A549 (cell line): ENCODE data around the gene NQO2. TPM values are rescaled to one million over a fixed set of nuclear protein-coding genes. Genes with fewer than 3 reads are reported as not detected.

Experiments used
- ATAC-seq, 2 experiments: fragments of 200-7000 bp in 1 of 2; fragments of >200 bp in 1 of 2; cut with Nextera tagmentation in 1 of 2; cut with Tn5 transposase in 1 of 2; 3 replicates each; pipeline versions ENCODE4 v1.8.0 to v1.9.1; 2018 to 2020; ENCODE audit warnings: mild to moderate bottlenecking in 1 of 2, moderate library complexity in 1 of 2
- CTCF ChIA-PET: fragments of 300-600 bp; sonication (Branson Sonifier 250); formaldehyde crosslinking; extraction: SDS; loops from one replicate; lab custom pipeline; 2021; ENCODE audit warnings: antibody characterized with exemption, inconsistent platforms; lab: Yijun Ruan, JAX
- POLR2A ChIA-PET: fragments of 350-600 bp; formaldehyde crosslinking; extraction: SDS; loops from one replicate; lab custom pipeline; 2021; ENCODE audit warnings: antibody characterized with exemption, inconsistent platforms; lab: Yijun Ruan, JAX
- DNase-seq, 2 experiments: peaks; one replicate each; pipeline versions ENCODE4 v3.0.0 to v3.0.0-alpha.2; 2011 to 2016; ENCODE audit warnings: low read depth in 1 of 2, low spot score in 1 of 2
- FAIRE-seq: peaks from 2 replicates; lab custom pipeline; 2011; peaks lifted over from hg19 to GRCh38; lab: Jason Lieb, UNC
- H3K27ac ChIP-seq, 2 experiments: fragments of >200 bp; sonication (Bioruptor Twin); formaldehyde crosslinking; 3 replicates each; pipeline ENCODE4 v1.5.1; 2016 to 2017
- H3K4me1 ChIP-seq: fragments of >200 bp; sonication (Bioruptor Twin); formaldehyde crosslinking; 3 replicates; pipeline ENCODE4 v1.6.1; 2016
- H3K4me2 ChIP-seq: fragments of >200 bp; sonication (Bioruptor Twin); formaldehyde crosslinking; 3 replicates; pipeline ENCODE4 v1.6.1; 2016
- H3K4me3 ChIP-seq: fragments of >200 bp; sonication (Bioruptor Twin); formaldehyde crosslinking; 3 replicates; pipeline ENCODE4 v1.5.1; 2016
- H3K9me3 ChIP-seq: fragments of >200 bp; sonication (Bioruptor Twin); formaldehyde crosslinking; 3 replicates; pipeline ENCODE4 v1.6.1; 2016
- CBX8 ChIP-seq: fragments of 200-600 bp; sonication (generic); IDR thresholded peaks from 2 replicates; pipeline ENCODE4 v1.6.1; 2016
- CHD2 ChIP-seq: fragments of 150-350 bp; IDR thresholded peaks from 2 replicates; pipeline ENCODE4 v1.6.1; 2014; ENCODE audit warnings: low read length; ENCODE audit not compliant: partially characterized antibody
- CHD4 ChIP-seq: fragments of 200-600 bp; sonication (generic); IDR thresholded peaks from 2 replicates; pipeline ENCODE4 v1.6.1; 2016; ENCODE audit warnings: antibody characterized with exemption, mild to moderate bottlenecking, borderline replicate concordance
- EP300 ChIP-seq, 2 experiments: fragments of >200 bp; sonication (Bioruptor Twin); formaldehyde crosslinking; IDR thresholded peaks; 2 replicates in 1 of 2; 3 replicates in 1 of 2; pipeline ENCODE4 v1.6.1; 2016 to 2017
- ESRRA ChIP-seq: fragments of 150-350 bp; IDR thresholded peaks from 2 replicates; pipeline ENCODE4 v1.6.1; 2014; ENCODE audit warnings: mild to moderate bottlenecking, low read length, borderline replicate concordance
- FOXS1 ChIP-seq: fragments of 250-450 bp; sonication (Bioruptor Pico); IDR thresholded peaks from 2 replicates; pipeline ENCODE4 v1.5.0; 2020; ENCODE audit warnings: mild to moderate bottlenecking, moderate library complexity
- HDAC2 ChIP-seq: fragments of 200-600 bp; sonication (generic); IDR thresholded peaks from 2 replicates; pipeline ENCODE4 v1.6.1; 2016
- HMGXB4 ChIP-seq: fragments of 250-450 bp; sonication (Bioruptor Pico); IDR thresholded peaks from 2 replicates; pipeline ENCODE4 v1.5.0; 2021; ENCODE audit warnings: mild to moderate bottlenecking, moderate library complexity, borderline replicate concordance
- HOXB5 ChIP-seq: fragments of 250-450 bp; sonication (Bioruptor Pico); IDR thresholded peaks from 2 replicates; pipeline ENCODE4 v1.5.0; 2020; ENCODE audit warnings: mild to moderate bottlenecking, moderate library complexity
- JUN ChIP-seq, 2 experiments: fragments of >200 bp; sonication (Bioruptor Twin); formaldehyde crosslinking; IDR thresholded peaks; 2 replicates in 1 of 2; 3 replicates in 1 of 2; pipeline ENCODE4 v1.6.1; 2016 to 2017
- JUNB ChIP-seq: fragments of >200 bp; sonication (Bioruptor Twin); formaldehyde crosslinking; IDR thresholded peaks from 2 replicates; pipeline ENCODE4 v1.6.1; 2016
- MAFK ChIP-seq: fragments of 450-650 bp; IDR thresholded peaks from 2 replicates; pipeline ENCODE4 v1.6.1; 2014; ENCODE audit not compliant: partially characterized antibody
- MAZ ChIP-seq: fragments of 150-350 bp; IDR thresholded peaks from 2 replicates; pipeline ENCODE4 v1.6.1; 2014; ENCODE audit warnings: antibody characterized with exemption, low read depth, low read length, borderline replicate concordance
- NFE2L2 ChIP-seq: fragments of 150-350 bp; conservative IDR thresholded peaks from 2 replicates; pipeline ENCODE4 v1.6.1; 2014; ENCODE audit warnings: low read length
- POLR2A ChIP-seq: IDR thresholded peaks from 2 replicates; pipeline ENCODE4 v1.6.1; 2012; ENCODE audit warnings: mild to moderate bottlenecking, low read length
- RAD21 ChIP-seq, 2 experiments: fragments of >200 bp in 1 of 2; sonication (Bioruptor Twin) in 1 of 2; formaldehyde crosslinking in 1 of 2; IDR thresholded peaks in 1 of 2; conservative IDR thresholded peaks in 1 of 2; 2 replicates in 1 of 2; 3 replicates in 1 of 2; pipeline ENCODE4 v1.6.1; 2012 to 2018; ENCODE audit warnings: inconsistent platforms in 1 of 2
- RARB ChIP-seq: fragments of 250-450 bp; sonication (Bioruptor Pico); IDR thresholded peaks from 2 replicates; pipeline ENCODE4 v1.8.0; 2021; ENCODE audit warnings: mild to moderate bottlenecking, moderate library complexity
- RNF2 ChIP-seq: fragments of 200-600 bp; sonication (generic); IDR thresholded peaks from 2 replicates; pipeline ENCODE4 v1.6.1; 2016; ENCODE audit warnings: low read depth, mild to moderate bottlenecking, antibody characterized with exemption, moderate library complexity, borderline replicate concordance
- SMC3 ChIP-seq: fragments of >200 bp; sonication (Bioruptor Twin); formaldehyde crosslinking; IDR thresholded peaks from 3 replicates; pipeline ENCODE4 v1.6.1; 2018; ENCODE audit warnings: inconsistent platforms
- SREBF2 ChIP-seq: fragments of 450-650 bp; IDR thresholded peaks from 2 replicates; pipeline ENCODE4 v1.6.1; 2014; ENCODE audit warnings: mild to moderate bottlenecking, moderate library complexity
- ZFP36 ChIP-seq: fragments of 450-650 bp; IDR thresholded peaks from 2 replicates; pipeline ENCODE4 v1.6.1; 2014; ENCODE audit warnings: borderline replicate concordance; ENCODE audit not compliant: partially characterized antibody
- ZSCAN20 ChIP-seq: fragments of 250-450 bp; sonication (Bioruptor Pico); IDR thresholded peaks from 2 replicates; pipeline ENCODE4 v1.8.0; 2022; ENCODE audit warnings: mild to moderate bottlenecking, moderate library complexity
- WGBS: methylation state at CpG from one replicate; pipeline ENCODE4 v1.1.6; 2017; ENCODE audit errors: missing lambda C conversion rate; 5-methylcytosine and 5-hydroxymethylcytosine counted together
- polyA plus RNA-seq, 4 experiments: library from polyadenylated mRNA; depleted of rRNA in 3 of 4; stranded (reverse); fragments of >200 nt; fragmentation: RNase III in 1 of 4; extraction: RNeasy Plus Mini Kit Qiagen cat#74134 plus additional on column Dnase treatment in 1 of 4; gene quantifications; 2 replicates in 3 of 4; 3 replicates in 1 of 4; pipeline ENCODE4 v1.2.3, GENCODE V29; 2011 to 2017
- TF ChIP-seq, protein P1 (sequence below): IDR thresholded peaks from 2 replicates; pipeline ENCODE4 v1.6.1; 2012; ENCODE audit warnings: low read depth, borderline replicate concordance
- TF ChIP-seq, protein P2 (sequence below): fragments of >200 bp; sonication (Bioruptor Twin); formaldehyde crosslinking; IDR thresholded peaks from 3 replicates; pipeline ENCODE4 v1.6.1; 2016
- TF ChIP-seq, protein P3 (sequence below): fragments of 200-600 bp; sonication (generic); IDR thresholded peaks from 2 replicates; pipeline ENCODE4 v1.6.1; 2016; ENCODE audit warnings: antibody characterized with exemption, mild to moderate bottlenecking, moderate library complexity

NQO2 gene
- polyA plus RNA-seq, 2 of the 4 experiments (the other 2 are of a cell fraction) = 67.2 to 86.5 TPM

- TF ChIP-seq RAD21 (conservative IDR thresholded peaks at IDR 0.05 in 1 of 2, IDR thresholded peaks at IDR 0.05 in 1 of 2) = no peak
- TF ChIP-seq, protein P1, sequence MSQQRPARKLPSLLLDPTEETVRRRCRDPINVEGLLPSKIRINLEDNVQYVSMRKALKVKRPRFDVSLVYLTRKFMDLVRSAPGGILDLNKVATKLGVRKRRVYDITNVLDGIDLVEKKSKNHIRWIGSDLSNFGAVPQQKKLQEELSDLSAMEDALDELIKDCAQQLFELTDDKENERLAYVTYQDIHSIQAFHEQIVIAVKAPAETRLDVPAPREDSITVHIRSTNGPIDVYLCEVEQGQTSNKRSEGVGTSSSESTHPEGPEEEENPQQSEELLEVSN = no peak
Observed at GRCh38 chr6:3016473-3017280, 17.0 kb downstream of the NQO2 start (continued).

DNA sequence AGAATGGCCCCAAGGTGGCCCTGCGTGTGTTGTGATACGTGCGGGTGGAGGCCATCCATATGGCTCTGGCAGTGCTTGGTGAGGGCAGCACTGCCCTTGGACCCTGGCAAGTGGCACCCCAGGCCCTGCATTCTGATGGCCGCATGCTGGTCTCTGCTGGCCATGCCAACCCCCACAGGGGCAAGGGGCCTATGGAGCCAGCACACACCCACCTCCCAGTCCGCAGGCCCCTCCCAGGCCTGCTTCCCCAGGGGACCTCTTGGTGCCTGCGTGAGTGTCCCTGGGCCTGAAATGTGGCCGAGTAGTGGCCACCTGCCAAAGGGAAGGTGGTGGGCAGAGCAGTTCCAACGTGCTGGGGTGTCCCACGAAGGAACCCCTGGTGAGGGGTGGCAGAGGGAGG lies 17.6 kb downstream of the NQO2 start:
- H3K4me1 ChIP-seq = peaks cover 10% of the 10 kb centered on the region
- FAIRE-seq = no peak
- H3K4me3 ChIP-seq = no peak overlapping the region
- TF ChIP-seq, protein P2, sequence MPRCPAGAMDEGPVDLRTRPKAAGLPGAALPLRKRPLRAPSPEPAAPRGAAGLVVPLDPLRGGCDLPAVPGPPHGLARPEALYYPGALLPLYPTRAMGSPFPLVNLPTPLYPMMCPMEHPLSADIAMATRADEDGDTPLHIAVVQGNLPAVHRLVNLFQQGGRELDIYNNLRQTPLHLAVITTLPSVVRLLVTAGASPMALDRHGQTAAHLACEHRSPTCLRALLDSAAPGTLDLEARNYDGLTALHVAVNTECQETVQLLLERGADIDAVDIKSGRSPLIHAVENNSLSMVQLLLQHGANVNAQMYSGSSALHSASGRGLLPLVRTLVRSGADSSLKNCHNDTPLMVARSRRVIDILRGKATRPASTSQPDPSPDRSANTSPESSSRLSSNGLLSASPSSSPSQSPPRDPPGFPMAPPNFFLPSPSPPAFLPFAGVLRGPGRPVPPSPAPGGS = no peak
- no peak for TF ChIP-seq ZFP36
- no peak for TF ChIP-seq FOXS1 (CRISPR knock-in tag)
- no peak for TF ChIP-seq NFE2L2
- no peak for TF ChIP-seq SREBF2
- no peak for TF ChIP-seq CHD2
- no peak for TF ChIP-seq POLR2A
- H3K9me3 ChIP-seq = no peaks in the 10 kb centered on the region
- 100% methylated on average over 2 of the region's 9 CpGs for WGBS
- CTCF ChIA-PET = interaction anchor here (1.1 to 1.2 kb wide), 3 partner anchors 18 to 38 kb away, joined by 3 to 4 read pairs (median 3); partner anchors contain the start of gene NQO2
- H3K4me2 ChIP-seq = no peak overlapping the region
- ATAC-seq = no peak; a peak in 1 of 6 replicates
- POLR2A ChIA-PET = no interaction called here
- DNase-seq = no peak
- H3K27ac ChIP-seq = no peak overlapping the region

GRCh38 chr6:3019065-3019464 lies 19.4 kb downstream of the NQO2 start:
- Histone ChIP-seq H3K27ac (no peak overlapping the region), H3K4me3 (no peak overlapping the region), H3K4me2 (no peak overlapping the region), H3K9me3 (no peaks in the 10 kb centered on the region), H3K4me1 (peaks cover 8% of the 10 kb centered on the region)
- 89% methylated on average over 1 of the region's 1 CpG for WGBS
- ChIA-PET CTCF (interaction anchor here (0.6 kb wide), 1 partner anchor 108 kb away, joined by 3 read pairs; no protein-coding TSS in a partner anchor), POLR2A (no interaction called here)
- no peak for TF ChIP-seq CHD2
- TF ChIP-seq ZFP36 = no peak
- no peak for TF ChIP-seq ZSCAN20 (CRISPR knock-in tag)
- TF ChIP-seq SMC3 = no peak
- TF ChIP-seq FOXS1 (CRISPR knock-in tag) = no peak
- TF ChIP-seq, protein P3, sequence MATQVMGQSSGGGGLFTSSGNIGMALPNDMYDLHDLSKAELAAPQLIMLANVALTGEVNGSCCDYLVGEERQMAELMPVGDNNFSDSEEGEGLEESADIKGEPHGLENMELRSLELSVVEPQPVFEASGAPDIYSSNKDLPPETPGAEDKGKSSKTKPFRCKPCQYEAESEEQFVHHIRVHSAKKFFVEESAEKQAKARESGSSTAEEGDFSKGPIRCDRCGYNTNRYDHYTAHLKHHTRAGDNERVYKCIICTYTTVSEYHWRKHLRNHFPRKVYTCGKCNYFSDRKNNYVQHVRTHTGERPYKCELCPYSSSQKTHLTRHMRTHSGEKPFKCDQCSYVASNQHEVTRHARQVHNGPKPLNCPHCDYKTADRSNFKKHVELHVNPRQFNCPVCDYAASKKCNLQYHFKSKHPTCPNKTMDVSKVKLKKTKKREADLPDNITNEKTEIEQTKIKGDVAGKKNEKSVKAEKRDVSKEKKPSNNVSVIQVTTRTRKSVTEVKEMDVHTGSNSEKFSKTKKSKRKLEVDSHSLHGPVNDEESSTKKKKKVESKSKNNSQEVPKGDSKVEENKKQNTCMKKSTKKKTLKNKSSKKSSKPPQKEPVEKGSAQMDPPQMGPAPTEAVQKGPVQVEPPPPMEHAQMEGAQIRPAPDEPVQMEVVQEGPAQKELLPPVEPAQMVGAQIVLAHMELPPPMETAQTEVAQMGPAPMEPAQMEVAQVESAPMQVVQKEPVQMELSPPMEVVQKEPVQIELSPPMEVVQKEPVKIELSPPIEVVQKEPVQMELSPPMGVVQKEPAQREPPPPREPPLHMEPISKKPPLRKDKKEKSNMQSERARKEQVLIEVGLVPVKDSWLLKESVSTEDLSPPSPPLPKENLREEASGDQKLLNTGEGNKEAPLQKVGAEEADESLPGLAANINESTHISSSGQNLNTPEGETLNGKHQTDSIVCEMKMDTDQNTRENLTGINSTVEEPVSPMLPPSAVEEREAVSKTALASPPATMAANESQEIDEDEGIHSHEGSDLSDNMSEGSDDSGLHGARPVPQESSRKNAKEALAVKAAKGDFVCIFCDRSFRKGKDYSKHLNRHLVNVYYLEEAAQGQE = no peak
- TF ChIP-seq EP300 (IDR thresholded peaks at IDR 0.05) = no peak
- no peak for TF ChIP-seq CBX8
- no peak for TF ChIP-seq HDAC2
- no peak for TF ChIP-seq HOXB5 (CRISPR knock-in tag)
- no peak for TF ChIP-seq MAFK
- no peak for TF ChIP-seq MAZ
- TF ChIP-seq RNF2 = no peak
- TF ChIP-seq CHD4 = no peak
- TF ChIP-seq HMGXB4 (CRISPR knock-in tag) = no peak
- no peak for TF ChIP-seq ESRRA
- TF ChIP-seq JUN (IDR thresholded peaks at IDR 0.05) = no peak
- no peak for TF ChIP-seq JUNB
- TF ChIP-seq RARB = no peak
- no peak for TF ChIP-seq SREBF2
- no peak for DNase-seq
- FAIRE-seq = no peak
- ATAC-seq = no peak
